ENCODE measurements around the gene EHHADH. TPM values are rescaled to one million over a fixed set of nuclear protein-coding genes. Genes with fewer than 3 reads are reported as not detected.

Gene EHHADH
- total and polyA plus RNA-seq, 9 of the 15 experiments (the other 6 are each of a cell fraction or from before 2014, with no cell fraction given): 3.6 to 6.4 (median 5.4) TPM

GRCh38 chr3:185280572-185281365, 26.9 kb upstream of the EHHADH start (continued):
- TF ChIP-seq, protein P1, sequence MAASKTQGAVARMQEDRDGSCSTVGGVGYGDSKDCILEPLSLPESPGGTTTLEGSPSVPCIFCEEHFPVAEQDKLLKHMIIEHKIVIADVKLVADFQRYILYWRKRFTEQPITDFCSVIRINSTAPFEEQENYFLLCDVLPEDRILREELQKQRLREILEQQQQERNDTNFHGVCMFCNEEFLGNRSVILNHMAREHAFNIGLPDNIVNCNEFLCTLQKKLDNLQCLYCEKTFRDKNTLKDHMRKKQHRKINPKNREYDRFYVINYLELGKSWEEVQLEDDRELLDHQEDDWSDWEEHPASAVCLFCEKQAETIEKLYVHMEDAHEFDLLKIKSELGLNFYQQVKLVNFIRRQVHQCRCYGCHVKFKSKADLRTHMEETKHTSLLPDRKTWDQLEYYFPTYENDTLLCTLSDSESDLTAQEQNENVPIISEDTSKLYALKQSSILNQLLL (CRISPR knock-in tag; IDR thresholded peaks at IDR 0.05; ENCODE audit: borderline replicate concordance): no peak
- TF ChIP-seq, protein P2, sequence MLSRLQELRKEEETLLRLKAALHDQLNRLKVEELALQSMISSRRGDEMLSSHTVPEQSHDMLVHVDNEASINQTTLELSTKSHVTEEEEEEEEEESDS (CRISPR knock-in tag; IDR thresholded peaks at IDR 0.05): no peak
- TF ChIP-seq MEF2D (tag; conservative IDR thresholded peaks at IDR 0.05; ENCODE audit: low read depth) (no peak), THRAP3 (IDR thresholded peaks at IDR 0.05; ENCODE audit: borderline replicate concordance) (no peak), NFYB (IDR thresholded peaks at IDR 0.05; ENCODE audit: extremely low read depth, insufficient read length) (no peak), SMARCE1 (IDR thresholded peaks at IDR 0.05) (peak; percentile 65; the same call in 1 of the 2 replicates), CREB5 (CRISPR knock-in tag; IDR thresholded peaks at IDR 0.05) (no peak), ZNF584 (CRISPR knock-in tag; IDR thresholded peaks at IDR 0.05; ENCODE audit: low read depth) (no peak), CHD2 (IDR thresholded peaks at IDR 0.05; ENCODE audit: low read depth, low read length) (no peak), SMAD1 (IDR thresholded peaks at IDR 0.05; ENCODE audit: low read depth, low read length, partially characterized antibody) (no peak), RAD51 (IDR thresholded peaks at IDR 0.05; ENCODE audit: borderline replicate concordance, low read depth) (no peak), SNIP1 (IDR thresholded peaks at IDR 0.05; ENCODE audit: low read depth) (no peak)
- TF ChIP-seq, protein P3, sequence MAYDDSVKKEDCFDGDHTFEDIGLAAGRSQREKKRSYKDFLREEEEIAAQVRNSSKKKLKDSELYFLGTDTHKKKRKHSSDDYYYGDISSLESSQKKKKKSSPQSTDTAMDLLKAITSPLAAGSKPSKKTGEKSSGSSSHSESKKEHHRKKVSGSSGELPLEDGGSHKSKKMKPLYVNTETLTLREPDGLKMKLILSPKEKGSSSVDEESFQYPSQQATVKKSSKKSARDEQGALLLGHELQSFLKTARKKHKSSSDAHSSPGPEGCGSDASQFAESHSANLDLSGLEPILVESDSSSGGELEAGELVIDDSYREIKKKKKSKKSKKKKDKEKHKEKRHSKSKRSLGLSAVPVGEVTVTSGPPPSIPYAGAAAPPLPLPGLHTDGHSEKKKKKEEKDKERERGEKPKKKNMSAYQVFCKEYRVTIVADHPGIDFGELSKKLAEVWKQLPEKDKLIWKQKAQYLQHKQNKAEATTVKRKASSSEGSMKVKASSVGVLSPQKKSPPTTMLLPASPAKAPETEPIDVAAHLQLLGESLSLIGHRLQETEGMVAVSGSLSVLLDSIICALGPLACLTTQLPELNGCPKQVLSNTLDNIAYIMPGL (CRISPR knock-in tag; IDR thresholded peaks at IDR 0.05): no peak
- TF ChIP-seq, protein P4, sequence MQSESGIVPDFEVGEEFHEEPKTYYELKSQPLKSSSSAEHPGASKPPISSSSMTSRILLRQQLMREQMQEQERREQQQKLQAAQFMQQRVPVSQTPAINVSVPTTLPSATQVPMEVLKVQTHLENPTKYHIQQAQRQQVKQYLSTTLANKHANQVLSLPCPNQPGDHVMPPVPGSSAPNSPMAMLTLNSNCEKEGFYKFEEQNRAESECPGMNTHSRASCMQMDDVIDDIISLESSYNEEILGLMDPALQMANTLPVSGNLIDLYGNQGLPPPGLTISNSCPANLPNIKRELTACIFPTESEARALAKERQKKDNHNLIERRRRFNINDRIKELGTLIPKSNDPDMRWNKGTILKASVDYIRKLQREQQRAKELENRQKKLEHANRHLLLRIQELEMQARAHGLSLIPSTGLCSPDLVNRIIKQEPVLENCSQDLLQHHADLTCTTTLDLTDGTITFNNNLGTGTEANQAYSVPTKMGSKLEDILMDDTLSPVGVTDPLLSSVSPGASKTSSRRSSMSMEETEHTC (IDR thresholded peaks at IDR 0.05): no peak
- TF ChIP-seq, protein P5, sequence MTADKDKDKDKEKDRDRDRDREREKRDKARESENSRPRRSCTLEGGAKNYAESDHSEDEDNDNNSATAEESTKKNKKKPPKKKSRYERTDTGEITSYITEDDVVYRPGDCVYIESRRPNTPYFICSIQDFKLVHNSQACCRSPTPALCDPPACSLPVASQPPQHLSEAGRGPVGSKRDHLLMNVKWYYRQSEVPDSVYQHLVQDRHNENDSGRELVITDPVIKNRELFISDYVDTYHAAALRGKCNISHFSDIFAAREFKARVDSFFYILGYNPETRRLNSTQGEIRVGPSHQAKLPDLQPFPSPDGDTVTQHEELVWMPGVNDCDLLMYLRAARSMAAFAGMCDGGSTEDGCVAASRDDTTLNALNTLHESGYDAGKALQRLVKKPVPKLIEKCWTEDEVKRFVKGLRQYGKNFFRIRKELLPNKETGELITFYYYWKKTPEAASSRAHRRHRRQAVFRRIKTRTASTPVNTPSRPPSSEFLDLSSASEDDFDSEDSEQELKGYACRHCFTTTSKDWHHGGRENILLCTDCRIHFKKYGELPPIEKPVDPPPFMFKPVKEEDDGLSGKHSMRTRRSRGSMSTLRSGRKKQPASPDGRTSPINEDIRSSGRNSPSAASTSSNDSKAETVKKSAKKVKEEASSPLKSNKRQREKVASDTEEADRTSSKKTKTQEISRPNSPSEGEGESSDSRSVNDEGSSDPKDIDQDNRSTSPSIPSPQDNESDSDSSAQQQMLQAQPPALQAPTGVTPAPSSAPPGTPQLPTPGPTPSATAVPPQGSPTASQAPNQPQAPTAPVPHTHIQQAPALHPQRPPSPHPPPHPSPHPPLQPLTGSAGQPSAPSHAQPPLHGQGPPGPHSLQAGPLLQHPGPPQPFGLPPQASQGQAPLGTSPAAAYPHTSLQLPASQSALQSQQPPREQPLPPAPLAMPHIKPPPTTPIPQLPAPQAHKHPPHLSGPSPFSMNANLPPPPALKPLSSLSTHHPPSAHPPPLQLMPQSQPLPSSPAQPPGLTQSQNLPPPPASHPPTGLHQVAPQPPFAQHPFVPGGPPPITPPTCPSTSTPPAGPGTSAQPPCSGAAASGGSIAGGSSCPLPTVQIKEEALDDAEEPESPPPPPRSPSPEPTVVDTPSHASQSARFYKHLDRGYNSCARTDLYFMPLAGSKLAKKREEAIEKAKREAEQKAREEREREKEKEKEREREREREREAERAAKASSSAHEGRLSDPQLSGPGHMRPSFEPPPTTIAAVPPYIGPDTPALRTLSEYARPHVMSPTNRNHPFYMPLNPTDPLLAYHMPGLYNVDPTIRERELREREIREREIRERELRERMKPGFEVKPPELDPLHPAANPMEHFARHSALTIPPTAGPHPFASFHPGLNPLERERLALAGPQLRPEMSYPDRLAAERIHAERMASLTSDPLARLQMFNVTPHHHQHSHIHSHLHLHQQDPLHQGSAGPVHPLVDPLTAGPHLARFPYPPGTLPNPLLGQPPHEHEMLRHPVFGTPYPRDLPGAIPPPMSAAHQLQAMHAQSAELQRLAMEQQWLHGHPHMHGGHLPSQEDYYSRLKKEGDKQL (CRISPR knock-in tag; IDR thresholded peaks at IDR 0.05; ENCODE audit: borderline replicate concordance): no peak

All from K562 (cell line).